ENCODE data around the gene CFLAR. TPM values are rescaled to one million over a fixed set of nuclear protein-coding genes. Genes with fewer than 3 reads are reported as not detected.
A peak's percentile ranks its signal among the peaks of the same experiment; 100 is the strongest.

The CFLAR gene
- total and polyA plus RNA-seq, 9 of the 15 experiments (the other 6 are each of a cell fraction or from before 2014, with no cell fraction given), result 27.5 to 102 (median 54.0) TPM

DNA sequence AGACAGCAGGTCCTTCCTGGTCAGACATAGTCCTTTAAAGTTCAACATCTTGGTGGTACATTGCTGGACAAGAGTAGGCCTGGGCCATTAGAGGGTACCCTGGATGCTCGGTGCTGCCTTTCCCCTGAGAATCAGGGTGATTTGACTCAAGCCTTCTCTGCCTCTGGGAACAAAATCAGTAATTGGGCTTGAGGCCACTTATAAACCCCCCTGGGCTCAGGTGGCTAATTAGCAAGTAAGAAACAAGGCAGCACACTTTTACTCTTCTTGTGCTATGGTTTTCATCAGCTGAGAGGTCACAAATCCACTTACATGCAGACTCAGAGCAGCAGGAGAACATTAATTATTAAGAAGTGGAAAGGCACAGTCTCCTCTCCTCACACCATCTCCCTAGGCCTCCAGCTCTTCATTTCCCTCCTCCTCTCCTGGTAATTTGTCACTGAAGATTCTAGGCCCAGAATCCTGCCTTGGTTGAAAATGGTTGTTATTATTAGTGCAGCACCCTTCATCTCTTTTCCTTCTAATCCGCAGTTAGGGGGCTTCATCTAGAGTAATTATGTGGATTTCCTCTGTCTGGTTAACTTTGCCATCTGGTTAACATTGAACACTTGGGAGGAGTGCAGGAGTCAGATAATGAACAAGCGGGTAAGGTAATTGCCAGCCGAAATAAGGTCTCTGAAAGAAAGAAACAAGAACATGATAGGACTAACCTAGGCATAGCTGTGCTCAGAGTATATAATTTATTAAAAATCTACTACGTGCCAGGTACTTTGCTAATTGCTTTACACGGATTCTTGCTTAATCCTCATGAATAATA lies 37.2 kb downstream of the CFLAR start:
- Histone ChIP-seq H3K4me2 (ENCODE audit: insufficient read depth, low read length) (no peak overlapping the region), H4K20me1 (replicated peaks; ENCODE audit: control insufficient read depth, insufficient read depth, low read length) (no peaks in the 10 kb centered on the region), H3K9ac (ENCODE audit: insufficient read depth in 1 of 2, low read depth in 2 of 2, low read length in 2 of 2) (no peak overlapping the region), H3K4me1 (replicated peaks in 1 of 2; ENCODE audit: control insufficient read depth in 2 of 2, insufficient read depth in 2 of 2, low read length in 2 of 2) (peaks cover 9 to 30% of the 10 kb centered on the region in 2 experiments), H3K79me2 (ENCODE audit: control insufficient read depth, insufficient read depth, low read length) (peaks cover 4% of the 10 kb centered on the region; the same call in 2 of the 3 replicates), H3K27ac (ENCODE audit: extremely low read depth, low read depth, low read length) (no peak overlapping the region), H3K9me3 (replicated peaks; ENCODE audit: control insufficient read depth, insufficient read depth, low read depth, low read length) (no peaks in the 10 kb centered on the region), H2AFZ (ENCODE audit: low read depth, low read length) (no peak overlapping the region), H3K4me3 (no peak overlapping the region), H3K36me3 (ENCODE audit: control insufficient read depth, insufficient read depth, low read length) (peaks cover 76% of the 10 kb centered on the region), H3K9me1 (ENCODE audit: control insufficient read depth, insufficient read depth, low read length) (no peaks in the 10 kb centered on the region), H3K27me3 (ENCODE audit: control insufficient read depth in 2 of 2, insufficient read depth in 2 of 2, low read length in 2 of 2) (no peaks in the 10 kb centered on the region)
- no peak for FAIRE-seq
- CTCF ChIA-PET (ENCODE audit: low intra/inter-chr PET ratio), result no interaction called here
- in situ Hi-C loops (cut with MboI) (no loop called here), intact Hi-C loops (cut with micrococcal nuclease) (no loop called here)
- BruUV-seq (replicated peaks), result no TSS peak
- 85% methylated on average over 6 of the region's 6 CpGs for WGBS (ENCODE audit: insufficient coverage, low coverage, missing lambda C conversion rate)
- POLR2A ChIA-PET, result interaction anchor here (0.7 kb wide), 1 partner anchor 27 kb away, joined by 3 read pairs; no protein-coding TSS in a partner anchor
- no peak for DNase-seq (ENCODE audit: extremely low read depth in 1 of 4, low spot score in 3 of 4)
- no peak for ATAC-seq
- no peak for TF ChIP-seq NELFE (IDR thresholded peaks at IDR 0.05; ENCODE audit: insufficient read depth, insufficient read length)

DNA sequence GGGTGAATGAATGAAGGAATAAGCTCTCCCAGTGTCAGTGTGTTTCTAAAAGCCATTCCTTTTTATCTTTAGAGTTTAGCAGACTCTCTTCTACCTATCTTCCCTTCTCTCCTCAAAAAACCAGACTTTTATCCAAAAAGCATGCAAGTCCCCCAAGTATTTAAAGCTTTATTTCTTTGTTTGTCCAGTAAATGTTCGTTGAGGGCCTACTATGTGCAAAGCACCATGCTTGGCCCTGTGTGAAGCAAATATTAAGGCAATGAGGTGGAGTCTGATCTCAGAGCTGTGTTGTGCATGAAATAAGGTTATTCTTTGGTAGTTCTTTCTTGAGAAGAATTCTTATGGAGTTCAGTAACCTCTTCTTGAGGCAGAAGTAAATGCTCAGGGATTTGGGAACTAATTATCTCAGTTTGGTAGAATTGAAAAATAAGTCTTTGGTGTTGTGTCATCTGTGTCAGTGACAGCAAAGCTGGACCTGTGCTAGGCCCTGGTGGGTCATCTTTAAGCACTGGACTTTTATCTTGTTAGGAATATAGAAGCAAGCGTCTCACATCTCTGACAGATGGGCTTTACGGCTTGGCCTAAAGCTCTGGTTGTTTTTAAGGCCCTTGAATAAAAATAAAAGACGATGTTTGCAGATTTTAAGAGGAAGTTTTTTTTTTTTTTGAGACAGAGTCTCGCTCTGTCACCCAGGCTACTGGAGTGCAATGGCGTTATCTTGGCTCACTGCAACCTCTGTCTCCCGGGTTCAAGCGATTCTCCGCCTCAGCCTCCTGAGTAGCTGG lies 38.8 kb downstream of the CFLAR start:
- DNase-seq (ENCODE audit: extremely low read depth in 1 of 4, low spot score in 3 of 4), result no peak
- no peak for FAIRE-seq
- 81% methylated on average over 6 of the region's 9 CpGs for WGBS (ENCODE audit: insufficient coverage, low coverage, missing lambda C conversion rate)
- no TSS peak for BruUV-seq (replicated peaks)
- TF ChIP-seq NR4A1 (CRISPR knock-in tag; IDR thresholded peaks at IDR 0.05) (no peak), NR4A1 (tag; IDR thresholded peaks at IDR 0.05) (no peak), ZNF75A (CRISPR knock-in tag; IDR thresholded peaks at IDR 0.05) (no peak), MAZ (CRISPR knock-in tag; conservative IDR thresholded peaks at IDR 0.05 in 1 of 2, IDR thresholded peaks at IDR 0.05 in 1 of 2) (no peak), ZKSCAN1 (IDR thresholded peaks at IDR 0.05; ENCODE audit: low read depth, low read length) (peak; percentile 65), SMAD3 (CRISPR knock-in tag; conservative IDR thresholded peaks at IDR 0.05) (no peak)
- H3K79me2 ChIP-seq (ENCODE audit: control insufficient read depth, insufficient read depth, low read length), result peaks cover 6% of the 10 kb centered on the region; the same call in 1 of the 3 replicates
- H3K9me3 ChIP-seq (replicated peaks; ENCODE audit: control insufficient read depth, insufficient read depth, low read depth, low read length), result no peaks in the 10 kb centered on the region
- no peak overlapping the region for H3K9ac ChIP-seq (ENCODE audit: insufficient read depth in 1 of 2, low read depth in 2 of 2, low read length in 2 of 2)
- peaks cover 9 to 28% of the 10 kb centered on the region in 2 experiments for H3K4me1 ChIP-seq (replicated peaks in 1 of 2; ENCODE audit: control insufficient read depth in 2 of 2, insufficient read depth in 2 of 2, low read length in 2 of 2)
- H3K4me3 ChIP-seq, result no peak overlapping the region
- in situ Hi-C loops (cut with MboI), result no loop called here
- no peak overlapping the region for H2AFZ ChIP-seq (ENCODE audit: low read depth, low read length)
- H3K27me3 ChIP-seq (ENCODE audit: control insufficient read depth in 2 of 2, insufficient read depth in 2 of 2, low read length in 2 of 2), result no peaks in the 10 kb centered on the region
- H3K36me3 ChIP-seq (ENCODE audit: control insufficient read depth, insufficient read depth, low read length), result peaks cover 65% of the 10 kb centered on the region
- ChIA-PET CTCF (ENCODE audit: low intra/inter-chr PET ratio) (no interaction called here), POLR2A (interaction anchor here (0.8 to 1.7 kb wide), 3 partner anchors 9 to 210 kb away, joined by 3 to 6 read pairs (median 5); no protein-coding TSS in a partner anchor)
- H4K20me1 ChIP-seq (replicated peaks; ENCODE audit: control insufficient read depth, insufficient read depth, low read length), result no peaks in the 10 kb centered on the region
- H3K27ac ChIP-seq (ENCODE audit: extremely low read depth, low read depth, low read length), result no peak overlapping the region
- no peaks in the 10 kb centered on the region for H3K9me1 ChIP-seq (ENCODE audit: control insufficient read depth, insufficient read depth, low read length)
- intact Hi-C loops (cut with micrococcal nuclease), result loop anchor here (5.0 kb wide), 1 partner anchor 193 kb away; the partner anchor contains the start of gene ORC2
- ATAC-seq, result no peak
- H3K4me2 ChIP-seq (ENCODE audit: insufficient read depth, low read length), result no peak overlapping the region

All from K562 (cell line).